NCI-H2227 treated with DMSO at 0.1 percent for 48 hours (cell line): Measurements from ENCODE around the gene B3GNT9.

Experiments used
- DNase-seq: peaks from one replicate; lab custom pipeline; 2025; lab: John Stamatoyannopoulos, UW

B3GNT9 gene

DNA sequence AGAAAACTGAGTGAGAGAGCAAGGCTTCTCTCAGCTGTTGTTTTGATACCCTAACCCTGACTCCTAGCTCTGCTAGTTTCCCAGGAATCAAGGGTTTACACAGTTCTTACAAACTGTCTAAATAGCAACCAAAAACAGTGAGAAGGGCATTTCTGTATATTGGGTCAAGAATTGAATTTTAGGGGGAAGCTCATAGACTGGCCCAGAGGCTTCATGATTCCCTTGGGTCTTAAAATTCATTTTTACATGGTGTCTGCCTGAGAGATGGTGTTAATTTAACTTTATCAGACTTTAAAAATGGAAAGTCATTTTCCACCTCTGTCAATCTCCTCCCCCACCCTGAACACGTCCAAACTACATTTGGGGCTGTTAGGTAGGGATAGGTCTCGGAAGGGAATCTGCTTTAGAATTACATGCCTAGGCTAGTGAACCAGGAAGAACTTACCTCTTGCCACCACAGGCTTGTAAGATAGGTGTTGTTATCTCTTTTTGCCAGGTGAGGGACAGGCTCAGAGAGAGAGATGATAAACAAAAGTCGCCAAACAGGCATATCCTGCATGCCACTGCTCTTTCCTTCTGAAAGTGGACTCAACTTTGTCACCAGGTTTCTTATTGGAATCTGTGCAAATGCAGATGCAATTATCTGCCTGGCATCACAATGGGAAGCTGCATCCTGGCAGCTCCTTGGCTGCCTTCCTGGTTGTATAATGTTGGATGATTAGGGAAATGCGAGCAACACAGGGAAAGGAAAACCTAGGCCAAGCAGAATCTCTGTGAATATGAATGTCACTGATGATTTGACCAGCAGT lies 38.0 kb downstream of the B3GNT9 start:
- DNase-seq, result no peak

DNA sequence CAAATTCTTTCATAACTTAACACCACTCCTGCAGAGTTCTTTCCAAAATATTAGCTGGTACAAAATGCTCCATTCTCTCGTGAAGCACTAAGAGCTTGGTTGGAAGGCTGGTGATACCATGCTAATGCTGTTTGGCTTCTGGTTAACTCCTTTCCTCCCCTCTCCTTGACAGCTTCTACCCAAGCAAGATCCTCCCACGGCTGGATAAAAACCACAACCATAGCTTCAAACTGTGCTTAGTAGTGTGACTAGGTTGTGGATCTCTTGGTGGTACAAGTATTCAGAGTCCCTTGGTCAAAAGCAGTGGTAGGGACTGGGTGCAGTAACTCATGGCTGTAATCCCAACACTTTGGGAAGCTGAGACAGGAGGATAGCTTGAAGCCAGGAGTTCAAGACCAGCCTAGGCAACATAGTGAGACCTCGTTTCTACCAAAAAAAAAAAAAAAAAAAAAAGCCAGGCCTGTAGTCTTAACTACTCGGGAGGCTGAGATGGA lies 38.8 kb downstream of the B3GNT9 start:
- no peak for DNase-seq

DNA sequence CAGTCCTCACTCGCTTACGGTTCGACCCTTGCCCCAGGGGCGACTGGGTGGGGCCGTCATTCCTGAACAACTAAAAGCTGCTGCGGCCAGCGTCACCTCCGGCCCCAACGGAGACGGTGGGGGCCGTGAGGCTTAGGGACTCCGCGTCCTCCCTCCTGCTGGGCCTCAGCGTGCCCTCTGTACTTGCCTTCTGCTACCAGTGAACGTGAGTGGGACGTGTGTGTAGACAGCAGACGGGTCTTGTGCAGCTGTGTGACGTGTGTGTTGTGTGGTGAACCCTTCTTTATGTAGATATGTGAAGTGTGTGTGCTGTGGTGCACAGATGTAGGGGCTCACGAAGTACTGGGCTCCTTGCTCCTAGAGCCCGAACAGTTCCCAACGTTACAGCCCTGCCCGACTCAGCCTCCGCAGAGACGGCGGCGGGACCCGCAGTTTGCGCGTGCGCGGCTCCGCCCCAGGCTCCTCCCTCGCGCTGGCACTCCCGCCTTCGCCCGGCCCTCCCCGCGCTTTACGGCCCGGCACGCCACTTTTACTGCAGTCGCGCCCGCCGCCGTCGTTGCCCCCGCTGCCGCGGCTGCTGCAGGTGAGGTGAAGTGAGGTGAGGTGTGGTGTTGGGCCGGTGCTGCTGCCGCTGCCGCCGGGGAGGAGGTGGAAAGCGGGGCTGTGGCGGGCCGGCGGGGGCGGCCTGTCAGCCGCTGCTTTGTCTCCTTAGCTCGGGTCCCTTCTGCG lies 41.2 kb downstream of the B3GNT9 start, which contains the start of gene PHAF1:
Gene PHAF1, plus strand, starts transcription at position 535 of the 729 bp plus-strand sequence. CDS start 235 bp downstream, outside the sequence.
- peak; percentile 81 for DNase-seq

DNA sequence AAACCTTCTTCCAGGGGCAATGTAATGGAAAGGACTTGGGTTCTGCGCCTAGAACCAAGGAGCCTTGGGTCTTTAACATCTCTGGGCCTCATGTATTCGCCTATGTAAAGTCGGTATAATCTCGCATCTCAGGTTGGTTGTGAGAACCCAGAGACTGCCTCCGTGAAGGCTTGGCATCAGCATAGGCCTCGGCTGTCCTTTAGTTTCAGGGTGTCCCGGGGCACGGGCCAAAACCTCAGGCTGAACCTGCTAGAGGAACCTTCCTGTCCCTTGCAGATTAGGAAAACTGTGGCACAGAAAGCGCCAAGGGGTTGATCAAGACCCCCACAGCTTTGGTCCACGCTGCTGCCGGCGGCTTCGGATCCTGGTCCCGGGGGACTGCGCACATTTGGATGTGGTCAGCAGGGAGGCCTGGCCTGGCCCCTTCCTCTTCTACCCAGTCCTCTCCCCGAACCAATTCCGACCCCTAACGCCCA lies 41.8 kb downstream of the B3GNT9 start:
- no peak for DNase-seq

DNA sequence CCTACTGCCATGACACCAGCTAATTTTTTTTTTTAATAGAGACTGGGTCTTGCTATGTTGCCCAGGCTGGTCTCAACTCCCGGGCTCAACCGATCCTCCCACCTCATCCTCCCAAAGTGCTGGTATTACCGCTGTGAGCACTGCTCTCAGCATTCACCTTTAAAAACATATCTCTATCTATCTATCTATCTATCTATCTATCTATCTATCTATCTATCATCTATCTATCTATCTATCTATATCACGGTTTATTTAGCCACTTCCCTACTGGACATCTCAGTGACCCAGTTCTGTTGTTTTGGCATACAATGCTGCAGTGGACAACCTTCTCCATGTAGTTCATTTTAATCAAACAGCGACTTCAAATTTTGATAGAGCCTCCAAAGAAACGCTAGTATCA lies 42.3 kb downstream of the B3GNT9 start:
- DNase-seq, result no peak

DNA sequence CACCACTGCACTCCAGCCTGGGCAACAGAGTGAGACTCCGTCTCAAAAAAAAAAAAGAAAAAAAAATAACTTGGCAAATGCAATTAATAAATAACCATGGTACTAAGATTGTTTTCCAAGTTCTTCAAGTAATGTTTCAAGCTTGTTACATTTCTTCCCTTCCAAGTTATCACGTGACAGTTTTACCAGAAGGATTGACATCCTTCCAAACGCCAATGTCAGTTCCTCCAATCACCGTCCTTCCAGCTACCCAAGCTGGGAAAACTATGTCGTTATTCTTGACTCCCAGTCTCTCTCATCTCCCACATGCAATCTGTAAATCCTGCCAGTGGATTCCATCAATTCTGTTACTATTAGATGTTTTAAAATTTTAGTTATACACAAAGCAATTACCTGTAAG lies 44.9 kb downstream of the B3GNT9 start:
- DNase-seq, result no peak

DNA sequence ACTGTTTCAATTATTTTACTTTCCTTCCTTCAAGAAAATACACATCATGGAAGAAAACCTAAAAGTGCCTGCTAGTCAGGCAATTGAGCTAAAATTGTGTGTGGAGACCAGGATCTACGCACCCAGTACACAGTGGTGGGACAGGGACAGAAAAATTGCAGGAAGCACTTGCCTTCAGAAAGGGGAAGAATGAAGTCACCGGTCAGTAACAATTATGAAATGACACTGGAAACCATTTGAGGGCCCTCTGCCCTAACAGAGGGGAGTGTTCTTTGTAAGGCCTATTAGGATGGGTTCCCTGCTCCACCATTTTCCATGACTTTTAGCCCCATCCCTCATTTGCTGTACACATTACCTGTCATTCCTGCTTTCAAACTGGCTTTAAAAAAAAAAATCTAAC lies 45.6 kb downstream of the B3GNT9 start:
- no peak for DNase-seq

DNA sequence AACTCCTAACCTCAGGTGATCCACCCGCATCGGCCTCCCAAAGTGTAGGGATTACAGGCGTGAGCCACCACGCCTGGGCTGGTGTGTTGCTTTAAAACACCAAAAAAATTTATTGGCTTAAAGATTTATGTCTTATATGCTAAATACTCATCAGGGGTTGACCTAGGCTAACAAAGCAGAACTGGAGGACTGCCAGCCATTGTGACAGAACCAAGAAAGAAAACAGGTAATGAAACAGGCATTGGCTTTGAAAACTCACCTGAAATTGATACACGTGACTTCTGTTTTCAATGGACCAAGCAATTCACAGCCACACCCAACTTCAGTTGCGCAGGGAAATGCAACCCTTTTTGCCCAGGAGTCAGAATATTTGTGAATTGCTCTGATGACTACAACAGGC lies 46.0 kb downstream of the B3GNT9 start:
- no peak for DNase-seq

DNA sequence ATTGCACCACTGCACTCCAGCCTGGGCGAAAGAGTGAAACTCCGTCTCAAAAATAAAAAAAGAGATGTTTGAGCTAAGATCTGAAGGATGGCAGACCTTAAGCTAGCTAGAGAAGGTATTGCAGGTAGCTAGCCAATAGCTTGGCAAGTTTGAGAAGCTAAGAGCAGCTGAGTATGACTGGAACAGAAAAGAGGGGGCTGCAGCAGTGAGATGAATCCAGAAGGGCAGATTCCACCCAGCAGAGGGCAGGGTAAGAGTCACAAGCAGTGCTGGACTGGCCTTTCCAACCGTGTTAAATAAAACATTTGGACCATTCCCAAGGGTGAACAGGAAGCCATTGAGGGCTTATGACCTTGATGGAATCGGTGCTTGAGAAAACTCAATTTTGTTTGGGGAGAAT lies 46.7 kb downstream of the B3GNT9 start:
- DNase-seq, result no peak

DNA sequence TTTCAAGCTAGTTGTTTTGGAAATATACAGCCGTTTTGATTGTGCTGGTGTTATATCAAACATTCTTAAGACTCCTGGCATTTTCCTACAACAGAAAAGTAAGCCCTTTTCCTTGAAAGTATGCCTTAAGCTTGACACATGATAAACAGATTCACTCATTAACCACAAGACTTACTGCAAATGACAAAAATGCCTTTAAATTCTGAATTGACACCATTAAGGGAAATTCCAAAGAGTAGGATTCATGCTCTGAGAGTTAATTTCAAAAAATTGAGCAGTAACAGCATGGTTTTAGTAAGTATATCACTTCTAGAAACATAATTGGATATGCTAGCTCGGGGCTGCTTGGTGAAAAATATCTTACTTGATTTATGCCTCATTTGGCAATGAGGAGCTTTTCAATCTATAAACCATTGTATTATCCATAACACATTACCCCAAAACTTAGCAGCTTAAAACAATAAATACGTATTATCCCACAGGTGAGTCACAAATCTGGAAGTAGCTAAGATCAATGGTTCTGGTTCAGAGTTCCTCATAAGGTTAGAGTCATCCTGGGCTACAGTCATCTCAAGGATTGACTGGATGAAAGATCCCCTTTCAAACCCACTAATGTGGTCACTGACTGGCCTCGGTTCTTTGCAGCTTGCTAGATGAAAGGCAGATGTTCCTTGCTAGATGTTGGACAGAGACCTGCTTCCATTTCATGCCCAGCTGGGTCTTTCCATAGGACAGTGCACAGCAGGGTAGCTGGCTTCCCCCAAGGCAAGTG lies 49.3 kb downstream of the B3GNT9 start:
- DNase-seq, result no peak

DNA sequence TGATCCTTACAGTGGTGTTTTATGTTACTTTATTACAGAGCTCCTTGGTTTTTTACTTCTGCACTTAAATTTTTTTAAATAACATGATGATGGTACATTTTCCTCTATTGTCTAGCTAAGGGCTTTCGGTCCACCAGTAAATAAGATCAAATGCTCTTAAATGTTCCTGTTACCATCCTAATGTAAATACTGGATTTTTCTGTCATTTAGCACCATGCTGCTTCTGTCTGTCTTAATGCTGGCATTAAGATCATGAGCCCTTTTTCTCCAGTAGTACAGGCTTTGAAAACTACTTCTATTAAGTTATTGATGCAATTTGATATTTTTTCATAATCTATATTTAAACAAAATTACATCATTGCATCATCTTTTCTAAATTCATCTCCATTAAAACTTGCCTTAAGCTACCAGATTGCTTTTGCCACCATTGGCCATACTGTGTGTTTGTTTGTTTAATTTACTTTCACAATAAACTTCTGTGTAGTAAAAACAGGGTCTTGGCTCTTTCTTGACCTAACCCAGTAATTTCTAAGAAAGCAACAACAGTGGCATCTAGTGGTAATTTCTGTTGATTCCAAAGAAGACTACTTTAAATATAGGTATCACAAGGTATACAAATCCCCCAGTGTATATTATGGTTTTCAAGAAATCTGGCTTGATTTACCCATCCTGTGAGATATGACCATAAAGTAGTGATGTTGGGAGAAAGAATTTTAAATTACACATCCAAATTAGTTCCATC lies 50.1 kb downstream of the B3GNT9 start:
- no peak for DNase-seq

DNA sequence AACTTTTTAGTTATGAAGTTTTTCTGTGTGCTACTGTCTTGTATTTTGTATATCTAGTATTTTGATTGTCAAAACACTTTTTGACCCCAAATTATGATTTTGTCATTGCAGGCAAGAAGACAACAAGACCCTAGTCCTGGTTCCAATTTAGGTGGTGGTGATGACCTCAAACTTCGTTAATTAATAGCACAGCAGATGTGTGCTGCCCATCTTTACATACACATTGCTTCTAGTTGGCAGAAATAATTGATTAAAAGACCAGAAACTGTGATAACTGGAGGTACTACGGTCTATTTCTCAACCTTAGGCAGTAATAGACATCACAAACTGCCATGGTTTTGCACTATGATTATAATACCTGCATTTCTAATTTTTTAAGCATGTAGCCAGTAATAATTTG lies 52.2 kb downstream of the B3GNT9 start:
- no peak for DNase-seq
